ENCODE data around the gene RCL1.

RCL1 gene

DNA sequence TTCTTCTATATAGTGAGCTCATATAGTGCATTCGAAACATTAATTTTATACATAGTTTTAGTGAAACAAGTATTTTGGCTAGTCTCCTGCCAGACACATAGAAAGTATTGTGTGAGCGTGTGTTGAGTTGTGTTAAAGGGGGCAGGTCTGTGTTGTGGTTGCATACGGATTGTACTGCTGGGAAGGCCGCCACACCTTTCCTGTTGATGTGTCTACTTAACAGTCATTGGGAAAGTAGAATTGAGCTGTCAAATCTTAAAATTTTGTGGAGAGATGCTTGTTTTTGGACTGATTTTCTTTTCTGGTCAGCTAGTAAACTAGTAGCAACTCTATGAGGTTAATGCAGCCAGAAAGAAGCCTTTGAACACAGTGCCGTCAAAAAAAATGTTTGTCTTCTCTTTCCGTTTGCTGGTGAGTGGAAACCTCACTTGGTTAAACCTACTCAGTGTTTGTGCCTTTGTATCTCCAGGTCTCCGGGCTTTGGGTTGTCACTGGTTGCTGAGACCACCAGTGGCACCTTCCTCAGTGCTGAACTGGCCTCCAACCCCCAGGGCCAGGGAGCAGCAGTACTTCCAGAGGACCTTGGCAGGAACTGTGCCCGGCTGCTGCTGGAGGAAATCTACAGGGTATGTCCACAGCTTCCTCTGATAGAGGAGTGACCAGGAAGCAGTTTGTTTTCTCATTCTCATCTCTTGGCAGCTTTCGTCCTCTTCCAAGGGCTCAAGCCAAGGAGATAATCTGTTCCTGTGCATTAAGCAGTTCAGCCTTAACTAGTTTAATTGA, 51.5 kb downstream of the RCL1 start:
- H3K36me3 ChIP-seq (ENCODE audit: insufficient read depth, low read length) = peaks cover 79% of the 10 kb centered on the region
- no peak overlapping the region for H3K4me2 ChIP-seq (ENCODE audit: low read length)

GRCh38 chr9:4849369-4849768, 56.6 kb downstream of the RCL1 start:
- no peaks in the 10 kb centered on the region for H3K27me3 ChIP-seq (ENCODE audit: insufficient read depth, low read length)
- H3F3A ChIP-seq (ENCODE audit: insufficient read depth, low read length) = no peaks in the 10 kb centered on the region
- peaks cover 85% of the 10 kb centered on the region for H3K36me3 ChIP-seq (ENCODE audit: insufficient read depth, low read length)
- H3K9ac ChIP-seq (ENCODE audit: low read length) = no peak overlapping the region
- H3K79me2 ChIP-seq (ENCODE audit: insufficient read depth, low read length) = no peaks in the 10 kb centered on the region
- no peak overlapping the region for H3K4me3 ChIP-seq (ENCODE audit: low read depth, low read length, poor library complexity, severe bottlenecking)
- H3K4me2 ChIP-seq (ENCODE audit: low read length) = no peak overlapping the region
- no peaks in the 10 kb centered on the region for H3K9me2 ChIP-seq (ENCODE audit: low read depth, low read length)
- TF ChIP-seq CTCF (IDR thresholded peaks at IDR 0.05; ENCODE audit: low read length) (no peak), EZH2 (IDR thresholded peaks at IDR 0.05; ENCODE audit: borderline replicate concordance, low read length) (no peak)
- no peak overlapping the region for H2AFZ ChIP-seq (ENCODE audit: low read length)
- H3K27ac ChIP-seq (ENCODE audit: low read depth, low read length, poor library complexity, severe bottlenecking) = no peak overlapping the region
- H4K20me1 ChIP-seq (ENCODE audit: insufficient read depth, low read length) = no peaks in the 10 kb centered on the region
- H3K9me3 ChIP-seq (ENCODE audit: low read length) = no peaks in the 10 kb centered on the region
- no peaks in the 10 kb centered on the region for H3K4me1 ChIP-seq (ENCODE audit: insufficient read depth, low read length, severe bottlenecking)

More for the DNA sequence above, 51.5 kb downstream of the RCL1 start:
- no peaks in the 10 kb centered on the region for H4K20me1 ChIP-seq (ENCODE audit: insufficient read depth, low read length)
- no peak overlapping the region for H2AFZ ChIP-seq (ENCODE audit: low read length)
- H3K9ac ChIP-seq (ENCODE audit: low read length) = no peak overlapping the region
- no peaks in the 10 kb centered on the region for H3K9me2 ChIP-seq (ENCODE audit: low read depth, low read length)
- H3K27ac ChIP-seq (ENCODE audit: low read depth, low read length, poor library complexity, severe bottlenecking) = no peak overlapping the region
- peaks cover 4% of the 10 kb centered on the region for H3K4me1 ChIP-seq (ENCODE audit: insufficient read depth, low read length, severe bottlenecking)
- no peaks in the 10 kb centered on the region for H3K79me2 ChIP-seq (ENCODE audit: insufficient read depth, low read length)
- no peaks in the 10 kb centered on the region for H3K9me3 ChIP-seq (ENCODE audit: low read length)
- no peak overlapping the region for H3K4me3 ChIP-seq (ENCODE audit: low read depth, low read length, poor library complexity, severe bottlenecking)
- TF ChIP-seq CTCF (IDR thresholded peaks at IDR 0.05; ENCODE audit: low read length) (no peak), EZH2 (IDR thresholded peaks at IDR 0.05; ENCODE audit: borderline replicate concordance, low read length) (no peak)
- no peaks in the 10 kb centered on the region for H3K27me3 ChIP-seq (ENCODE audit: insufficient read depth, low read length)
- no peaks in the 10 kb centered on the region for H3F3A ChIP-seq (ENCODE audit: insufficient read depth, low read length)

- H3K79me2 ChIP-seq (ENCODE audit: insufficient read depth, low read length) = no peaks in the 10 kb centered on the region
- H2AFZ ChIP-seq (ENCODE audit: low read length) = no peak overlapping the region
- no peaks in the 10 kb centered on the region for H3K9me3 ChIP-seq (ENCODE audit: low read length)
- H3K36me3 ChIP-seq (ENCODE audit: insufficient read depth, low read length) = peaks cover 74% of the 10 kb centered on the region
- TF ChIP-seq CTCF (IDR thresholded peaks at IDR 0.05; ENCODE audit: low read length) (no peak), EZH2 (IDR thresholded peaks at IDR 0.05; ENCODE audit: borderline replicate concordance, low read length) (no peak)
- no peak overlapping the region for H3K4me3 ChIP-seq (ENCODE audit: low read depth, low read length, poor library complexity, severe bottlenecking)
- H3K27me3 ChIP-seq (ENCODE audit: insufficient read depth, low read length) = no peaks in the 10 kb centered on the region
- H3K9me2 ChIP-seq (ENCODE audit: low read depth, low read length) = no peaks in the 10 kb centered on the region
- H3K9ac ChIP-seq (ENCODE audit: low read length) = no peak overlapping the region
- H4K20me1 ChIP-seq (ENCODE audit: insufficient read depth, low read length) = no peaks in the 10 kb centered on the region
- H3K4me1 ChIP-seq (ENCODE audit: insufficient read depth, low read length, severe bottlenecking) = no peaks in the 10 kb centered on the region
- H3K27ac ChIP-seq (ENCODE audit: low read depth, low read length, poor library complexity, severe bottlenecking) = no peak overlapping the region
- no peaks in the 10 kb centered on the region for H3F3A ChIP-seq (ENCODE audit: insufficient read depth, low read length)
- H3K4me2 ChIP-seq (ENCODE audit: low read length) = no peak overlapping the region
Measured at GRCh38 chr9:4850603-4851310, 58.0 kb downstream of the RCL1 start.
